ENCODE measurements around the gene KLK11.

Gene KLK11, protein sequence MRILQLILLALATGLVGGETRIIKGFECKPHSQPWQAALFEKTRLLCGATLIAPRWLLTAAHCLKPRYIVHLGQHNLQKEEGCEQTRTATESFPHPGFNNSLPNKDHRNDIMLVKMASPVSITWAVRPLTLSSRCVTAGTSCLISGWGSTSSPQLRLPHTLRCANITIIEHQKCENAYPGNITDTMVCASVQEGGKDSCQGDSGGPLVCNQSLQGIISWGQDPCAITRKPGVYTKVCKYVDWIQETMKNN

DNA sequence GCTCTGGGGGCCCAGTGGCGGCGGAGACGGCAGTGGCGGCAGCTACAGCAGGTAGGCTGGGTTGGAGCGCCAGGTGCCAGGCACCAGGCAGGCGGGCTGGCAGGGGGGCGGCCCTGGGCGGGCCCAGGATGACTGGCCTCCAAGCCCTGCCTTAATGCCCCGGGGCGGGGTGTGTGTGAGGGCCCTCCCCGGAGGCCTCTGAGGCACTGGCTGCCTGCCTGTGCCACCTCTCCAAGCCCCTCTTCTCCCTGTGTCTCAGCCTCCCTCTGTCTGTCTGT lies at the start of gene KLK11:
TSS of gene KLK11 (minus strand) at position 63 of the 278 bp plus-strand sequence. CDS start 985 bp downstream, outside the sequence.
- H3K9me3 Mint-ChIP-seq = no peaks in the 10 kb centered on the region
- no peak for DNase-seq
- peaks cover 59% of the 10 kb centered on the region for H3K27me3 Mint-ChIP-seq
- no peak for ATAC-seq
- no peak within 1 kb of the TSS for H3K27ac Mint-ChIP-seq
- no peak within 1 kb of the TSS for H3K4me3 Mint-ChIP-seq
- no peaks in the 10 kb centered on the region for H3K4me1 Mint-ChIP-seq

- H3K27ac Mint-ChIP-seq = no peak overlapping the region
- H3K4me1 Mint-ChIP-seq = no peaks in the 10 kb centered on the region
- DNase-seq (no peak), ATAC-seq (no peak)
- no peak overlapping the region for H3K4me3 Mint-ChIP-seq
- H3K27me3 Mint-ChIP-seq = peaks cover 10% of the 10 kb centered on the region
- peaks cover 8 to 12% of the 10 kb centered on the region in 2 donors for H3K9me3 Mint-ChIP-seq
Observed at GRCh38 chr19:51075998-51076397, 49.6 kb upstream of the KLK11 start.

DNA sequence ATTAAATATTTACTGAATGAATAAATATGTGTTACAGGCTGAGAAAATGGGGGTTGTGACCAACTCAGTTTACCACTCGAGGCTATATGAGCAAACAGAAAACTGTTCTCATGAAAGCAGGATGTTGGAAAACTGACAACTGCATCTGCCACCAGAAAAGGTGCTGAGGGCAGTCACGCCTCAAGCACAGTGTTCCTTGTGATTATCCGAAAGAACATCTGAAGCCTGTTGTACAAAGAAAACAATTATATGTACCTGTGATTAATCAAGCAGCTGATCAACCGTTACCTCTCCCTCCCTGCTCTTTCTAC lies 44.6 kb upstream of the KLK11 start:
- Mint-ChIP-seq H3K4me1 (no peaks in the 10 kb centered on the region), H3K9me3 (peaks cover 8 to 12% of the 10 kb centered on the region in 2 donors), H3K27ac (no peak overlapping the region), H3K4me3 (no peak overlapping the region), H3K27me3 (peaks cover 29% of the 10 kb centered on the region)
- ATAC-seq (no peak), DNase-seq (no peak)

DNA sequence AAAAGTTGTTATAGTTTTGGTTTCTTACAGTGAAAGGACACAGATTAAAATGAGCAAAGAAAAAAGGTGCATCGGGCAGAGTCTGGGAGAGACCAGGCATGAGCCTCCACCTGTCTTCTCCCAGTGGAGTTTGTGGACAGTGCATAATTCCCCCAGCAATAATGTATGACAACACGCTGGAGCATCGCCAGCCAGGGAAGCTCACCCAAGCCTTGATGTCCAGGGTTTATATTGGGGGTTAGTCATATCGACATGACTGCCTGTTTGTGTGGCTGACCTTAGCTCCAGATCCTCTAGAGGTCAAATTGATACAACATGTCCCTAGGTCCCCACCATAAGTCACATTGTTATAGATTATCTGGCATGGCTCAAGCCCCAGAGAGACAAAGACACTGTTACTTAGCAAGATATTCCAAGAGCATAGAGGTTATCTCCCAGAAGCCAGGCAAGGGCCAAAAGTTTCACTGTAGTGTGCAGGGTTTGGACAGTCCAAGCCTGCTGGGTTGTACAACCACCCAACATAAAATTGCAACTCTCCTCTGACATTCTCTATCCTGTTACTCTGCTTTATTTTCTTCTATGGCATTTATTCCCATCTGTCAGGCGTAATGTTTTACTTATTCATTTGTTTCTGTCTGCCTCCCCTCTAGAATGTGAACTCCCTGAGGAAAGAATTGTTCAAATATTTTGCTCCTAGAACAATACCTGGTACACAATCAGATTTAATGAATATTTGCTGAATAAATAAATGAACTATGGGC lies 44.1 kb upstream of the KLK11 start:
- no peak for ATAC-seq
- H3K4me1 Mint-ChIP-seq = no peaks in the 10 kb centered on the region
- H3K27ac Mint-ChIP-seq = no peak overlapping the region
- peaks cover 8 to 12% of the 10 kb centered on the region in 2 donors for H3K9me3 Mint-ChIP-seq
- H3K4me3 Mint-ChIP-seq = no peak overlapping the region
- no peak for DNase-seq
- peaks cover 34% of the 10 kb centered on the region for H3K27me3 Mint-ChIP-seq

GRCh38 chr19:51066393-51067186 lies 40.2 kb upstream of the KLK11 start:
- Mint-ChIP-seq H3K4me3 (no peak overlapping the region), H3K9me3 (peaks cover 0 to under 1% of the 10 kb centered on the region in 2 donors), H3K27ac (no peak overlapping the region), H3K4me1 (no peaks in the 10 kb centered on the region), H3K27me3 (peaks cover 38% of the 10 kb centered on the region)
- DNase-seq (no peak), ATAC-seq (no peak)

DNA sequence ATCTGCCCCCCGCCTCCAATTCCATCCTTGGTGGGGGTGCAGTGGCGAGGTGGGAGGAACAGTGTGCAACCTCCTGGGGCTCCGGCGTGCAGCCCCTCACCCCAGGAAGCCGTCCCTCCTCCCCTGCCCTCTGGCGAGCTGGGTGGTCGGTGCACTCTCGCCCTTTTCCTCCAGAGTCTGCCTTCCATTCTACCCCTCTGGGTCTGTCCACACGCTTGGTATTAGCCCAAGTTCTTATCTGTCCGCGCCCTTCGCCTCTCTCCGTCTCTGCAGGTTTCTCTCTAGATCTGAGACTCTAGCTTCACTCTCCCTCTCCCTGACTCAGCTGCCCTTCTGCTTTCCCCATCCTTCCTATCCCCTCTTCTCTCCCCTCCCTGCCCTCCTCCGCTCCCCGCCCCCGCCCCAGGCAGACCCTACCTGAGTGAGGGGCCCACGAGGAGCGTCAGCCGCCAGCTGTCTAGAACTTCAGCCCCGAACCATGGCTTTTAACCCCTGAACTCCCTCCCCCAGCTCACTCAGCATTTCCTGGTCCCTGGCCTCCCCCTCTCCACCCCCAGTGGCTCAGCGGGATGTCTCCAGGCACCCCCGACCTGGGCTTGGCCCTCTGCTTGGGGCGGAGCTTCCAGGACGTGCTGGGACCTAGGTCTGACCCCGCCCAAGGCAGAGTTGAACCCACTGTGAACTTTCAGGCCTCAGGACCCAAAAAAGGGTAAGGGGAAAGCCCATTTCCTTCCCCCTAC lies 39.0 kb upstream of the KLK11 start:
- Mint-ChIP-seq H3K27me3 (peaks cover 50% of the 10 kb centered on the region), H3K9me3 (peaks cover 5 to 10% of the 10 kb centered on the region in 2 donors), H3K4me3 (peak overlapping the region; percentile 54 to 59), H3K4me1 (no peaks in the 10 kb centered on the region), H3K27ac (no peak overlapping the region)
- ATAC-seq (no peak), DNase-seq (no peak)

DNA sequence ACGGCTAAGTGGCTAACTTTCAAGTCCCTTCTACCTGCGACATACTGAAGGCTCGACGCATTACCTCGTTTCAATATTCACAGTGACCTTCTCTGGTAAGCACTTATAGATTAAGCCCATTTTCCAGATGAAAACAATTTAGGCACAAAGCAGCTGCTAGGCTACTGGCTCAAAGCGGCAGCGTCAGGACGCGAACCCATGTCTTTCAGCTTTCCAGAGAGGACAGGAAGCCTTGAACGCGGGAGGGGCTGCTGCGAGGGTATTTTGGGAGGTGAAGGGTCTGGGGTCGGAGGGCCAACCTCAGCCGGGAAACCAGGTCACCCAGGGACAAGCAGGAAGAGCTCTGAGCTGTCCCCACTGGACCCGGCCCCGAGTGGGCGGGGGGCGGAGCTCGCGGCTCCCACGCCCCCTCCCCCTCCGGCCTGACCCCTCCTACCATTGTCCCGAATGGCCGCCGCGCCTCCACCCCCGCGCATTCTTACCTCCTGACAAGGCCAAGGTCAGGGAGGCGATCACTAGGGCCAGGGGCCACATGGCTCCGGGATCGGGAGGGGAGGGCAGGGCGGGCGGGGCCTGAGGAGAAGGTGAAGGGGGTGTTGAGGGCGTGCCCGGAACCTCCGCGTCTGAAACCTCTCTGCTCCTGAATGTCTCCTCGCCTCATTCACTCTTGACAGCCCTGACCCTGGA lies 38.3 kb upstream of the KLK11 start, which contains the start of gene KLK13:
TSS of gene KLK13 (minus strand) at position 559 of the 687 bp plus-strand sequence. CDS start at position 534, 25 bp downstream.
- no peak for ATAC-seq
- H3K4me1 Mint-ChIP-seq = no peaks in the 10 kb centered on the region
- H3K27ac Mint-ChIP-seq = no peak within 1 kb of the TSS
- H3K9me3 Mint-ChIP-seq = peaks cover 5 to 10% of the 10 kb centered on the region in 2 donors
- H3K4me3 Mint-ChIP-seq = peak within 1 kb of the TSS; percentile 54 to 59
- H3K27me3 Mint-ChIP-seq = peaks cover 55% of the 10 kb centered on the region
- no peak for DNase-seq

DNA sequence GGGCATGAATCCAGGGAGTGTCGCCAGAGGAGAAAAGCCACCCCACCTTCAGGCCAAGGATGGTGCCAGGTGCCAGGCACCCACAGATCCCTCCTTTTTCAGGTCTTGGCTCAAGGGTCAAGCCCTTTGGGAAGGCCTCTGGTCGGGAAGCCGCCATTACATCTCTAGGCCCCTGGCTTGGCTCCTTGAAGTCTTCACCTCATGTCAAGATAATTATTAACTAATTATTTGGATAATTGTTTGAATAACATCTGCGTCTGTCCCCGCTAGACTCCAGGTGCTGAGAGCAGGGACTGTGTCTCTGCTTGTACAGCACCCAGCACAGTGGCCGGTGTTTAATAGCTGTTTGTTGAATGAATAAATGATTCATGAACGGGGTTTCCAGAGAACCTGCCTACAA lies 37.2 kb upstream of the KLK11 start:
- peaks cover 5 to 10% of the 10 kb centered on the region in 2 donors for H3K9me3 Mint-ChIP-seq
- H3K4me1 Mint-ChIP-seq = no peaks in the 10 kb centered on the region
- peaks cover 55% of the 10 kb centered on the region for H3K27me3 Mint-ChIP-seq
- H3K27ac Mint-ChIP-seq = no peak overlapping the region
- DNase-seq (no peak), ATAC-seq (no peak)
- H3K4me3 Mint-ChIP-seq = no peak overlapping the region

DNA sequence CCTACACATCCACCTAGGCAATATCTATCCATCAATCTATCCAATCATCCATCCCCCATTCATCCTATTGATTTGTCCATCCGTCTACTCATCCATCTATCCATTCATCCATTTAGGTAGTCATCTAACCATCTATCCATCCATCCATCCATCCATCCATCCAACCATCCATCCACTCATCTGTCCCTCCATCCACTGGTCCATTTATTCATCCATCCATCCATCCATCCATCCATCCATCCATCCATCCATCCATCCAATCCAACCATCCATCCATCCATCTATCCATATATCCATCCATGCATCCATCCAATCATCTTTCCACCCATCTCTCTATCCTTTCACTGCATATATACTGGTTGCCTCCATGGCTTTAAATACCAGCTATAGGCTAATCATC lies 34.6 kb upstream of the KLK11 start:
- H3K27ac Mint-ChIP-seq = no peak overlapping the region
- H3K9me3 Mint-ChIP-seq = peaks cover 5 to 10% of the 10 kb centered on the region in 2 donors
- no peak for DNase-seq
- no peak for ATAC-seq
- H3K4me3 Mint-ChIP-seq = no peak overlapping the region
- H3K4me1 Mint-ChIP-seq = no peaks in the 10 kb centered on the region
- peaks cover 41% of the 10 kb centered on the region for H3K27me3 Mint-ChIP-seq

- no peak overlapping the region for H3K4me3 Mint-ChIP-seq
- H3K9me3 Mint-ChIP-seq = peaks cover 5 to 10% of the 10 kb centered on the region in 2 donors
- ATAC-seq = no peak
- peaks cover 41% of the 10 kb centered on the region for H3K27me3 Mint-ChIP-seq
- no peaks in the 10 kb centered on the region for H3K4me1 Mint-ChIP-seq
- DNase-seq = no peak
- no peak overlapping the region for H3K27ac Mint-ChIP-seq
Observed at GRCh38 chr19:51060336-51060735, 33.9 kb upstream of the KLK11 start.

DNA sequence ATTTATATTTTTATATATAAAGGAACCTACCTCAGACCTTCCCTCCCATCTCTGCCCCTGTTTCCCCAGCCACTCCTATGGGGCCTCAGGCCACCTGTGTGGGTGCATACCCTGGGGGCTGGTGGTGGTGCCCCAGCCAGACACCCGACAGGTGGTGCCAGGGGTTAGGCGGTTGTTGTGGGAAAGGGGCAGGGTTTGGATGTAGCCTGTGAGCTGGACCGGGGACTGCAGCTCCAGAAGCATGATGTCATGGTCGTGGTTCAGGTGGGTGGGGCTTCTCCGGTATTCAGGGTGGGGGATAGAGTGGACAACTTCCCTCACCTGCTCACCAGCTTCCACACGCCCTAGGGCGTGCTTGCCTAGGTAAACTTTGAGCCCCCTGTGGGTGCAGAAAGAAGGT lies 33.3 kb upstream of the KLK11 start:
- peaks cover 43% of the 10 kb centered on the region for H3K27me3 Mint-ChIP-seq
- ATAC-seq = no peak
- H3K4me3 Mint-ChIP-seq = no peak overlapping the region
- peaks cover 5 to 10% of the 10 kb centered on the region in 2 donors for H3K9me3 Mint-ChIP-seq
- DNase-seq = no peak
- H3K27ac Mint-ChIP-seq = no peak overlapping the region
- H3K4me1 Mint-ChIP-seq = no peaks in the 10 kb centered on the region

GRCh38 chr19:51055866-51056265 lies 29.4 kb upstream of the KLK11 start:
- ATAC-seq (no peak), DNase-seq (no peak)
- H3K27ac Mint-ChIP-seq = no peak overlapping the region
- peaks cover 46% of the 10 kb centered on the region for H3K27me3 Mint-ChIP-seq
- no peak overlapping the region for H3K4me3 Mint-ChIP-seq
- no peaks in the 10 kb centered on the region for H3K4me1 Mint-ChIP-seq
- H3K9me3 Mint-ChIP-seq = peaks cover 0 to 2% of the 10 kb centered on the region in 2 donors

- DNase-seq (no peak), ATAC-seq (no peak)
- Mint-ChIP-seq H3K4me1 (no peaks in the 10 kb centered on the region), H3K4me3 (no peak overlapping the region), H3K27me3 (peaks cover 34% of the 10 kb centered on the region), H3K27ac (no peak overlapping the region), H3K9me3 (no peaks in the 10 kb centered on the region)
Observed at GRCh38 chr19:51047031-51047335, 20.6 kb upstream of the KLK11 start.

DNA sequence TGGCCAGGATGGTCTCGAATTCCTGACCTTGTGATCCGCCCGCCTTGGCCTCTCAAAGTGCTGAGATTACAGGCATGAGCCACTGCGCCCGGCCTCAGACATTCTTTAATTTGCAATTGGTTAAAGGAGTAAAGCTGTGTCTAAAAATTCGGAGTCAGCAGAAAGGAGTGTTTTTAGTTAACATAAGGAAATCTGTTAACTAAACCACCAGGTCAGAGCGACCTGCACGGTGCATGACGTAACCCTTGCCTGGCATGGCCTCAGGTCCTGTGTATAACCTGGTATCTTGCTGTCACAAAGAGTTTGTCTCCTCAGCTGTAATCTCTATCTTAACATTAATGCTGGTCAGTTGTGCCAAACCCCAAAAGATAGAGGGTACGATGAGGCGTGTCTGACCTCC lies 17.9 kb upstream of the KLK11 start:
- Mint-ChIP-seq H3K27me3 (peaks cover 33% of the 10 kb centered on the region), H3K27ac (no peak overlapping the region), H3K4me1 (no peaks in the 10 kb centered on the region), H3K4me3 (no peak overlapping the region), H3K9me3 (no peaks in the 10 kb centered on the region)
- DNase-seq = no peak
- ATAC-seq = no peak

- Mint-ChIP-seq H3K4me1 (no peaks in the 10 kb centered on the region), H3K27me3 (peaks cover 27% of the 10 kb centered on the region), H3K27ac (no peak overlapping the region), H3K4me3 (no peak overlapping the region), H3K9me3 (no peaks in the 10 kb centered on the region)
- DNase-seq = no peak
- no peak for ATAC-seq
Observed at GRCh38 chr19:51043497-51043896, 17.1 kb upstream of the KLK11 start.
